RCC 7860 (cell line): ENCODE data around the gene VAC14.
"Not testable (repeated sequence)": the region's sequence is repeated elsewhere in the genome, so short reads cannot be mapped to it uniquely, and the experiment has no call there.

Experiments used
- DNase-seq: peaks from one replicate; pipeline ENCODE4 v3.0.0-alpha.2; 2015; ENCODE audit warnings: low spot score
- FAIRE-seq: peaks from 2 replicates; lab custom pipeline; 2012; peaks lifted over from hg19 to GRCh38; lab: Jason Lieb, UNC

The VAC14 gene

DNA sequence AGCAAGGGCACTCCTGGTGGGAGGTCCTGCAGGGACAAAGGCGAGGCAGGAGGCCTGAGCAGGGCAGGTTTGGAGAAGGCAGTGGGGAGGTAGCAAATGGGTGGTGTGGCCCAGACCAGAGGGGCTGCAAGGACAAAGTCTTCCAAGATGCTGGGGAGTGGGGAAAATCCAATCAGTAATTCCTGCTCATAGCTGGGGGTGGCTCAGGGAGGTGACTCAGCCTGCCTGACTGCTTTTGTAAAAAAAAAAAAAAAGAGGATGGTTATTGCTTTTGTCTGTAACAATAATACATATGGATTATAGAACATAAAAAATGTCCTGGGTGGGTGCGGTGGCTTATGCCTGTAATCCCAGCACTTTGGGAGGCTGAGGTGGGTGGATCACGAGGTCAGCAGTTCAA is 149.4 kb downstream of the VAC14 start:
- DNase-seq (no peak), FAIRE-seq (no peak)

DNA sequence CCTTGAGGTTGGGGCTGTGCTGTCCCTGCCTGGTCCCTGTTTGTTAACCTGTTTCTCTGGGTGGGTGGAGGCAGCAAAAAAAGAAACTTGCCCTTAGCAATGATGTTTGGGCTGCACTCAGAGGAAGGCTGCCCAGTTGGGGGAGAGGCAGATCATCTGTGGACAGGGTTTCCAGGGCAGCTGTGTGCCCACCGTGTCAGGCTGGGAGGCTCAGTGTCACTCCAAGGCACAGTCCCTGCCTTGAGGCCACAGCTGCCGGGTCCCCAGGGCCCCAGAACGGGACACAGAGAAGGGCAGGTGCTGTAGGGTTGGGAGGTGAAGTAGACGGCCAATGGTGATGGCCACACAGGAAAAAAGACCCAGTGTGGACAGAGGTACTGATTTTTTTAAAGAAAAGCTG is 150.7 kb downstream of the VAC14 start:
- DNase-seq (no peak), FAIRE-seq (no peak)

DNA sequence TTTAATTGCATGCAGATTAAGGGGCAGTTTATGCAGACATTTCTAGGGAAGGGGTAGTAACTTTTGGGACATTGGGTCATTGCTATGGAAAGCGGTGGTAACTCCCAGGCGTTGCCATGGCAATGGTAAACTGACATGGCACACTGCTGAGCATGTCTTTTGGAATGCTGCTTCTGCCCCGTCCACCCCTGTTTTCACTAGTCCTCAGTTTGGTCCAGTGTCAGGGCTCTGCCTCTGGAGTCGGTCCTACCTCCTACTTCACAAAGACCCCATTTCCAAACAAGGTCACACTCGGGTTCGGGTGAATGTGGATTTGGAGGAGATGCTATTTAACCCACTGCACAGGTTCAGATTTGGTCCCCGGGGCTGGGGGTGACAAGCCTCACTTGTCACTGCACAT is 151.7 kb downstream of the VAC14 start:
- FAIRE-seq (no peak), DNase-seq (no peak)

DNA sequence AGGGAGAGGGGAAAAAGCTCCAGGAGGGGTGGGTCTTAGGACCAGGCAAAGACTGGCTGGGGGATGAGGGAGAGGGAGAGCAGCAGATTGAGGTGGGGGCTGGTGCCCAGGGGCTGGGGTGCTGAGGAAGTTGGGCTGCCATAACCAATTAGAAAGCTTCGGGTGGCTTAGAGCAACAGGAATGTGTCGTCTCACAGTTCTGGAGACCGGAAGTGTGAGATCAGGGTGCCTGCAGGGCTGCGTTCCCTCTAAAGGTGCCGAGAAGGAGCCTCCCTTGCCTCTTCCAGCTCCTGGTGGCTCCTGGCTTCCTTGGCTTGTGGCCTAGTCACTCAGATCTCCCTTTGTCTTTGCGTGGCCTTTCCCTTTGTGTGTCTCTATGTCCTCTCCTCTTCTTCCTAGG is 152.4 kb downstream of the VAC14 start:
- FAIRE-seq: no peak
- no peak for DNase-seq

DNA sequence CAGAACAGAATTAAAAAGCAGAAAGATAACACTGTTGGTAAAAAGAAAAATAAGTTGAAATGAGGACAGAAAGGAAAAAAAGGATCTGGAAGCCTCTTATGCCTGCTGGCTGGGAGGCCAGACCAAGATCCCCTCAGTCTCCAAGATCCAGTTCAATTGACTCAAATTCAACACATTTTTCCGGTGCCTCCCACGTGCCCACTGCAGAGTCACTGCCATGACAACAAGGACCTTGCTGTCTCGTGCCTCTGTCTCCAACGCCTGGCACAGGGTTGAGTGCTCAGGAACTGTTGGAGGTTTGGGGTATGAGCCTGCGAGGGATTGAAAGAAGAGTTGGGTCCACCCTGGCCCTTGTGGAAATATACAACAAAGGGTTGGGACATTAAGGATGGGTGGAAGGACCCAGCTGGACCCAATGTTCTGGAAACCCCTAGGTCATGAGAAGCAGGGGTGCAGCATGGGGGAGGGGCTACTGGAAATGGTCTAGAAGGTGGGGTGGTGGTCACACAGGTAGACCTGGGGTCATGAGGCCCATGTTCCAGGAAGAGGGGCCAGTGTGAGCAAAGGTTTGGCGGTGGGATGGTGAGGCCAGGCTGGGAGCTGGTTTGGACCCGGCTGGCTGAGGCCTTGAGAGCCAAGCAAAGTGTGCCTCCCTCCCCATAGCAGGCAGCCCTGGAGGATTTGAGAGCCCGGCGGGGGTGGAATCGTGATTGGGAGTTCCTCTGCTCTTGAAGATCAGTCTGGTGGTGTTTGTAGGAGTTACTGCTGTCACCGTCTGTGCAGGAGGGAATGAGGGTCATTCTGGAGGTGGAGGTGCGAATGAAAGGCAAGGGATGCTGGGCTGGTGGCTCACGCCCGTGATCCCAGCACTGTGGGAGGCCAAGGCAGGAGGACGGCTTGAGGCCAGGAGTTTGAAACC is 153.3 kb downstream of the VAC14 start:
- DNase-seq (no peak), FAIRE-seq (no peak)

DNA sequence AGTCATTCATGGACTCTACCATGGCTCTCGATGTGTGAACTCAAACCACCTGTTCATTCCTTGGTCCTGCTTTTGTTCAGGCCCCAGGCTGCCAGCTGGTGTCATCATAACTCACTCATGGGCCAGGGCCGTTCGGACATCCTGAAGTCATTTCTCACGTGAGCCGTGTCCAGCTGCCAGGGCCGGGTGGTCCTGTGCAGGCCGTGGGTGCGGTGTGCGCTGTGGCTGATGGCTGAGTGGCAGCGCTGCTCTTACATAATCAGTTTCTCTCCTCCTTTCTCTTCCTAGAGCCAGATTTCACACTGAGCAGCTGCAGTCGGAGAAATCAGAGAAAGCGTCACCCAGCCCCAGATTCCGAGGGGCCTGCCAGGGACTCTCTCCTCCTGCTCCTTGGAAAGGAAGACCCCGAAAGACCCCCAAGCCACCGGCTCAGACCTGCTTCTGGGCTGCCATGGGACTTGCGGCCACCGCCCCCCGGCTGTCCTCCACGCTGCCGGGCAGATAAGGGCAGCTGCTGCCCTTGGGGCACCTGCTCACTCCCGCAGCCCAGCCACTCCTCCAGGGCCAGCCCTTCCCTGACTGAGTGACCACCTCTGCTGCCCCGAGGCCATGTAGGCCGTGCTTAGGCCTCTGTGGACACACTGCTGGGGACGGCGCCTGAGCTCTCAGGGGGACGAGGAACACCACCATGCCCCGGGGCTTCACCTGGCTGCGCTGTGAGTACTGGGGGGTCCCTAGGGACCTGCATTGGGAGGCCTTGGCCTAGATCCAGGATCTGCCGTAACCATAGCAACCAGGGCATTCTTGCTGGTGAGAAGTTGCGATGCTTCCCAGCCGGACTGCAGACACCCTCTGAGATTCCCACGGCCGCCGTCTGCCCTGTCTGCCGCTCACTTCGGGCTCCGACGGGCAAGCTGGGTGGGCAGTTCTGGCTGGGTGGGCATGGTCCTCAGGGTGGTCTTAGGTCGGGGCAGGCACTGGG is 154.4 kb downstream of the VAC14 start, which contains the start of gene IL34:
Gene IL34 (plus strand): TSS at position 300 of the 982 bp plus-strand sequence. CDS start 389 bp downstream, at position 689.
- no peak for FAIRE-seq
- DNase-seq: no peak

DNA sequence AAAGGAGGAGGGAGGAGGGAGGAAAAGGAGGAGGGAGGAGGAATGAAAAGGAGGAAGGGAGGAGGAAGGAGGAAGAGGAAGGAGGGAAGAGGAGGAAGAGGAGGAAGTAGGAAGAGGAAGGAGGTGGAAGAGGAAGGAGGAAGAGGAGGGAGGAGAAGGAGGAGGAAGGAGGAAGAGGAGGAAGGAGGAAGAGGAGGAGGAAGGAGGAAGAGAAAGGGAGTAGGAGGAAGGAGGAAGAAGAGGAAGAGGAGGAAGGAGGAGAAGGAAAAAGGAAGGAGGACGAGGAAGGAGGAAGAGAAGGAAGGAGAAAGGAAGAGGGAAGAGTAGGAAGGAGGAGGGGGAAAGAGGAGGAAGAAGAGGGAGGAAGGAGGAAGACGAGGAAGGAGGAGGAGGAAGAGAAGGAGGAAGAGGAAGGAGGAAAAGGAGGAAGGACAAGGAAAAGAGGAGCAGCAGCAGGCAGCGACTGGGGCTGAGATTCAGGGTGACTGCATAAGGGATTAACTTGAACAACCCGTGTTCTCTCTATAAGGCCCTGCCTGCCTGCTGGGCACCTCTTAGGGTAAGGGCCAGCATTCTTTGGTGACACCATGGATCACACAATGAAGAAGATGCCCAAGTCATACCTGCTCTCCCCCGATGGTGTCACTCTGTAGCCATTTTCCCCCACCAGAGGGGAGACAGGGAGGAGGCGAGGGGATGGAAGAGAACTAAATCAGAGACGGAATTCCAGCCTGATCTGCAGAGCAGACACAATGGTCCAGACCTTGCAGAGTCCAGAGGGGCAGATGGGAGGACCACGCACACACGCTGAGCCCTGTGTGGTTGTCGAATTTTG is 156.0 kb downstream of the VAC14 start:
- DNase-seq (no peak), FAIRE-seq (no peak)

DNA sequence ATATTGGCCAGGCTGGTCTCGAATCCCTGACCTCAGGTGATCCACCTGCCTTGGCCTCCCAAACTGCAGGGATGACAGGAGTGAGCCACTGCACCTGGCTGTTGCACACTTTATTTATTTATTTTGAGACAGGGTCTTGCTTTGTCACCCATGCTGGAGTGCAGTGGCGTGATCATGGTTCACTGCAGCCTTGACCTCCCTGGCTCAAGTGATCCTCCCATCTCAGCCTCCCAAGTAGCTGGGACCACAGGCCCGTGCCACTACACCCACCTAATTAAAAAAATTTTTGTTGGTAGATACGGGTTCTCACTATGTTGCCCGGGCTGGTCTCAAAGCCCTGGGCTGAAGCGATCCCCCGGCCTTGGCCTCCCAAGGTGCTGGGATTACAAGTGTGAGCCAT is 157.7 kb downstream of the VAC14 start:
- not testable (repeated sequence) for FAIRE-seq, DNase-seq

DNA sequence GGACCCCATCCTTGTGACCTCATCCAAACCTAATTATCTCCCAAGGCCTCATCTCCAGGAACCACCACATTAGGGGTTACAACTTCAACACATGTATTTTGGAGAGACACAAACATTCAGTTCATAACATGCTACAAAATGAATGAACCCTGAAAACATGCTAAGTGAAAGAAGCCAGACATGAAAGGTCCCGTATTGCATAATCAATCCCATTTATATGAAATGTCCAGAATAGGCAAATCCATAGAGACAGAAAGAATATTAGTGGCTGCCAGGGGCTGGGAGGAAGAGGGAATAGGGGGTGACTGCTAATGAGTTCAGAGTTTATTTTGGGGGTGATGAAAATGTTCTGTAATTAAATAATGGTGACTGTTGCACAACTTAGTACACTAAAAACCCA is 158.3 kb downstream of the VAC14 start:
- FAIRE-seq: no peak
- no peak for DNase-seq

DNA sequence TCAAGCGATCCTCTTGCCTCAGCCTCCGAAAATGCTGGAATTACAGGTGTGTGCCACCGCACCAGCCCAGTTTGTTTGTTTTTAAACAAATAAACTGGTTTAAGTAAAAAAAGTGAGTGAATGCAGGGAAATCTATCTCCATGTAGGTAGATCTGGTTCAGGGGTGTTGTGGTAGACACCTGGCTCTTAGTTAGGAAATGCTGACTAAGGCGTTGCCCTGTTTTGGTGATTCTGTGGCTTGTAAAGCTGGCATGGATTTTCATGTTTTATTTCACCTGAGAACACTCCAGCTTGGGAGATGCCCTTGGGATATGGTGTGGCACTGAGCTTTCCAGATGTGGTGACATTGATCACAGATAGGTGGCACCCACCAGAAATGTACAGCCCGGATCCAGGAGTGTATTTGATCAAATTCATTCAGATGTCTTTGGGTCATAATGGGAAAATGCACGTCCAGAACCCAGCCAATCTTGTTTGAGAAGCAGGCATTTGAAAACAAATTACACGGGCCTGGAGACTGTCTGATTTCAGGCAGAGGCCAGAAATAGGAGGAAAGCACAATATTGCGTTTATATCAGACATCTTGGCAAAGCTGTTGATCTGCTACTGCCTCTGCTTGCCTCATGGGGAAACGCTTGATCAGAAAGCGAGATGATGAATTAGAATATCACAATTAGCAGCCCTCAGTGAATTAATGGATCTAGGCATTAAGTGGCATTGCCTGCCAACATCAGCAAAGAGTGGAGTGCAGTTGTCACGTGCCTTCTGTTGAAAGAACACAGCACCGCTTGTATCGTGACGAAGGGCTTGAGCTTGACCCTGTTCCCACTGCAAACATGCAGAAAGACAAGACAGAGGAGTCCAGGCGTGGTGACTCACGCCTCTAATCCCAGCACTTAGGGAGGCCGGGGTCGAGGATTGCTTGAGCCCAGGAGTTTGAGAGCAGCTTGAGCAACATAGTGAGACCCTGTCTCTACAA is 161.9 kb downstream of the VAC14 start:
- DNase-seq: no peak

More for the DNA sequence above, 161.9 kb downstream of the VAC14 start:
- no peak for FAIRE-seq
